ENCODE measurements around the gene NOC3L.

NOC3L gene

DNA sequence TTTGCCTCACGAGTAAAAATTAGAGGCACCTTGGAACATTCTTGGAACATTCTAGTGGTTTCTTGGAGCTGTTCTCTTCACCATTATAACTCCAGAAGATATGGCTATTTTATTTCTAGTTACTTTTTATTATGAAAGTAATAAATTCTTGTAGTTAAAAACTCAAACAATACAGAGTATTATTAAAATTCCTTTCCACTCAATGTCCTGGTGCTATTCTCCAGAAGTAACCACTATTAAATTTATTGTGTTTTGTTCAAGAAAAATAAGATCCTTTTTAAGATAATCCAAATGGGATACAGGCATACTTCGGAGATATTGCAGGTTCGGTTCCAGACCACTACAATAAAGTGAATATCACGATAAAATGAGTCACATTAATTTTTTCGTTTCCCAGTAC is 68.6 kb downstream of the NOC3L start:
- FAIRE-seq: no peak

- FAIRE-seq: no peak
Observed at GRCh38 chr10:94293354-94293753, 69.4 kb downstream of the NOC3L start.

DNA sequence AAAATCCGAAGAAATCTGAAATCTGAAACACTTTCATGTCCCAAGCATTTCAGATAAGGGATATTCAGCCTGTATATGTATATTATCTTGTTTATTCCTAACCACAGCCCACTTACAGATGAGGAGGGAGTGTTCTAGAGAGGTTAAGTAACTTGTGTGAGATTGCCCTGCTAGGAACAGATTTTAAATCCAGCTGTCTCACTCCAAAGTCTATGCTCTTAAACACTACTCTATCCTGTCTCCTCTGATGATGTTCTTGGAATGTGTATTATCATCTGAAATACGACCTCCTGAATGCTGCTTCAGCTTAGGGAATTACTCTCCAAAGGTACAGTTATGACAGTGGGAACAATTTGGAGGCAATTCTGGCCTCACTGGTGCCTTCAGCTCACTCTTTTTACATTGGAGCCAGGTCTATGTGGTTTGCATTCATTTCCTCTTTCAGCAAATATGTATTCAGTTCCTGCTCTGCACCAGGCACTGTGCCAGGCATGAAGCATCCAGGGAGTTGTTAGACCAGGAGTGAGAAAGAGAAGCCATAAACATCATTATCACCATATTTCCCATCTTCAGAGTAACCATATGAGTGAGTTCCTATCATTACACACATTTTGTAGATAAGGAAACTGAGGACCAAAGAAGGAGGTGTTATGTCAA is 70.2 kb downstream of the NOC3L start:
- FAIRE-seq: no peak

DNA sequence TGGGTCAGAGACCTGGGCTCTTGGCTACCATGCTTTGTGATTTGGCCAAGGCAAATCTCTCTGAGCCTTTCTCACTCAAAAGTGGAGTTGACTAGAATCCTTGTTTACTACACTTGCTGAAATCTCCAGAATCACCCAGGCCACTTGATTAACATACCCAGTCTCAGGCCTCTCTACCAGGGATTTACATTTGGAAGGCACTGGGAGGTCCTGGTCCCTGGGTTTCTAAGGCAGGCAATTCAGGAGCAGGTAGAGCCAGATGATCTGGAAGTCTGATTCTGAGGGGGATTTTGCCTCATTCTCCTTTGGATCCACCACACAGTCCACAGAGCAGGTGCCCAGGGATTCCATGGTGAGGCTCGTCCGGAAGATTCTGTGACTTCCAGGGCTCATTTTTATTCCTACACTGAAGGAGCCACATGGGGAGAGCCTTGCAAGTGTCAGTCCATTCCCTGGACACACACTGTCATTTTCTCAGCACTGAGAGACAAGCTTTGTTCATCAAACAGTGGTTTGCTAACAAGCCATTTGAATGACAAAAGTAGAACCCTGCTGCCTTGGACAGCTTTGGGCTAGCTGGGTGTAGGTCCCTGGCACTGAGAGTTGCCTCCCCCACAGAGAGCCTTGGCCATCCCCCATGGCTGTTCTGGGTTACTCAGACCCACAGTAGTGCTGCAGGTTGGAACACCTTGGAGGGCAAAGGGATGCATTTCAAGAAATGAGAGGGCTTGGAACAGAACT is 74.2 kb downstream of the NOC3L start:
- no peak for FAIRE-seq

- FAIRE-seq: no peak
Observed at GRCh38 chr10:94287336-94287735, 75.4 kb downstream of the NOC3L start.

DNA sequence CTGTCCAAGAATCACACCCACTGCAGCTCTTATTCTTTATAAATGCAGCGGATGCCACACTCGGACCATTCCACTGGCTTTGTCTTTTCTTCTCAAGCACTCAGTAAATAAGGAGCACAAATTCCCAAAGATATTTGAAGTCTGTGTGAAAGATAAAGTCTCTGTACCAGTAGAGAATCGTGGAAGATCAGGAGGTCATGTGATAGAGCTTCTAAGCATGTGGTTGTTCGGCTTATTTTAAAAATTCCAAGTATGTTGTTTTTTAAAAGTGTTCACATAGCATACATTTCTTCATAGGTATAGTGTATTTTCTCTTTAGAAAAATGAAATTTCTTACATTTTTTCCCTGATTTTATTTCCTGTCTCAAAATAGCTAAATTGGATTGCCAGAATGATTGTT is 75.8 kb downstream of the NOC3L start:
- no peak for FAIRE-seq

DNA sequence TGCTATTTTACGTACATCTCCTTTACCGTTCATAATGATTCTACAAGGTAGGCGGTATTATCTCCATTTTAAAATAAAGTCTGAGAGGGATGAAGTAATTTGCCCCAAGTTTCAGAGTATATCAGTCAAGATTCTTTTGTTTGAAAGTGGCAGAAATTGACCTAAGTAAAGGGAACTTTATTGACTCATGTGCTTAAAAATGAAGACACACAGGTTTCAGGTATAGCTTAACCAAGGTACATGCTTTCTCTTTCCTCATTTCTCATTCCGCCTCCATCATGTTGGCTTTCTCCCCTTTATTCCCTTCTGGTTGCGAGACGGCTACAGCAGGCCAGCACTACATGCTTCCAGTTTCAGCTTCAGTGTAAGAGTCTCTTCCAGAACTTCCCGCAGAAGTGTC is 77.5 kb downstream of the NOC3L start:
- FAIRE-seq: no peak

Measured in G401.6 (cell line).